Calu3 (cell line): ENCODE data around the gene FAF2. TPM values are rescaled to one million over a fixed set of nuclear protein-coding genes. Genes with fewer than 3 reads are reported as not detected.

Source experiments
- BruUV-seq: library from RNA; stranded (reverse); fragments of 400-500 nt; replicated peaks from 2 replicates; lab custom pipeline; 2021; lab: Mats Ljungman, UMichigan
- CTCF ChIA-PET: fragments of 300-600 bp; sonication (Branson Sonifier 250); formaldehyde crosslinking; loops from one replicate; lab custom pipeline; 2022; ENCODE audit warnings: antibody characterized with exemption; lab: Charles Lee
- DNase-seq: peaks from one replicate; pipeline ENCODE4 v3.0.0; 2022
- H3K27ac Mint-ChIP-seq: one replicate; pipeline ENCODE4 v1.8.0; 2022; ENCODE audit warnings: mixed read lengths; ENCODE audit not compliant: unreplicated experiment
- H3K27me3 Mint-ChIP-seq: one replicate; pipeline ENCODE4 v1.8.0; 2022; ENCODE audit warnings: mixed read lengths; ENCODE audit not compliant: unreplicated experiment
- H3K36me3 Mint-ChIP-seq: one replicate; pipeline ENCODE4 v1.8.0; 2022; ENCODE audit warnings: mild to moderate bottlenecking, moderate library complexity, mixed read lengths; ENCODE audit not compliant: insufficient read depth, unreplicated experiment
- H3K4me1 Mint-ChIP-seq: one replicate; pipeline ENCODE4 v1.8.0; 2022; ENCODE audit warnings: mild to moderate bottlenecking, low read depth, mixed read lengths; ENCODE audit not compliant: unreplicated experiment
- H3K4me3 Mint-ChIP-seq: one replicate; pipeline ENCODE4 v1.8.0; 2022; ENCODE audit warnings: mild to moderate bottlenecking, low read depth, moderate library complexity, mixed read lengths; ENCODE audit not compliant: unreplicated experiment
- H3K9me3 Mint-ChIP-seq: one replicate; pipeline ENCODE4 v1.8.0; 2022; ENCODE audit warnings: low read depth, mixed read lengths; ENCODE audit not compliant: unreplicated experiment
- CTCF ChIP-seq: fragments of 200-600 bp; IDR thresholded peaks from one replicate; pipeline ENCODE4 v1.8.0; 2022; ENCODE audit warnings: antibody characterized with exemption; ENCODE audit not compliant: unreplicated experiment
- intact Hi-C: fragments of 100-400 bp; cut with micrococcal nuclease; formaldehyde crosslinking; loops from one replicate; pipeline ENCODE4 v1.10.0; 2022; ENCODE audit not compliant: unreplicated experiment
- total RNA-seq: library from RNA; stranded (reverse); gene quantifications from 2 replicates; pipeline ENCODE4 v1.2.3, GENCODE V29; 2022

FAF2 gene
- total RNA-seq, 1 experiment from 2014 or later: 73.6 TPM

- Mint-ChIP-seq H3K36me3 (peaks cover 11% of the 10 kb centered on the region), H3K4me3 (no peak overlapping the region), H3K27me3 (no peaks in the 10 kb centered on the region), H3K4me1 (peaks cover 12% of the 10 kb centered on the region), H3K9me3 (no peaks in the 10 kb centered on the region), H3K27ac (no peak overlapping the region)
- TF ChIP-seq CTCF: no peak
- no peak for DNase-seq
- intact Hi-C loops: no loop called here
- BruUV-seq: no TSS peak
- CTCF ChIA-PET: no interaction called here
Observed at GRCh38 chr5:176529116-176529740, 81.0 kb downstream of the FAF2 start.

- BruUV-seq: no TSS peak
- no peak overlapping the region for H3K4me3 Mint-ChIP-seq
- peaks cover 18% of the 10 kb centered on the region for H3K4me1 Mint-ChIP-seq
- H3K36me3 Mint-ChIP-seq: peaks cover 11% of the 10 kb centered on the region
- H3K27me3 Mint-ChIP-seq: no peaks in the 10 kb centered on the region
- no peaks in the 10 kb centered on the region for H3K9me3 Mint-ChIP-seq
- no peak for TF ChIP-seq CTCF
- intact Hi-C loops: no loop called here
- CTCF ChIA-PET: no interaction called here
- no peak for DNase-seq
- H3K27ac Mint-ChIP-seq: no peak overlapping the region
Observed at GRCh38 chr5:176529741-176530141, 81.6 kb downstream of the FAF2 start.

- Mint-ChIP-seq H3K4me3 (no peak overlapping the region), H3K9me3 (no peaks in the 10 kb centered on the region), H3K27ac (no peak overlapping the region), H3K4me1 (peaks cover 25% of the 10 kb centered on the region), H3K27me3 (no peaks in the 10 kb centered on the region), H3K36me3 (peaks cover 19% of the 10 kb centered on the region)
- BruUV-seq: no TSS peak
- CTCF ChIA-PET: no interaction called here
- no peak for TF ChIP-seq CTCF
- intact Hi-C loops: no loop called here
- no peak for DNase-seq
Observed at GRCh38 chr5:176530393-176530982, 82.3 kb downstream of the FAF2 start.

- no peaks in the 10 kb centered on the region for H3K27me3 Mint-ChIP-seq
- H3K9me3 Mint-ChIP-seq: no peaks in the 10 kb centered on the region
- H3K4me3 Mint-ChIP-seq: no peak overlapping the region
- no peak for DNase-seq
- intact Hi-C loops: no loop called here
- no TSS peak for BruUV-seq
- no peak for TF ChIP-seq CTCF
- peaks cover 26% of the 10 kb centered on the region for H3K36me3 Mint-ChIP-seq
- H3K27ac Mint-ChIP-seq: no peak overlapping the region
- peaks cover 30% of the 10 kb centered on the region for H3K4me1 Mint-ChIP-seq
- CTCF ChIA-PET: no interaction called here
Observed at GRCh38 chr5:176530983-176531901, 83.1 kb downstream of the FAF2 start.
